Activated T-helper 1 cell treated with anti-CD3 and anti-CD28 coated beads, Interleukin-2, amount 50 U/mL, for 16 hours (primary cell): ENCODE measurements around the gene C20orf173.
"Not testable (repeated sequence)": the region's sequence is repeated elsewhere in the genome, so short reads cannot be mapped to it uniquely, and the experiment has no call there.

Experiments used
- DNase-seq, 2 donors: peaks; one replicate each; pipeline ENCODE4 v3.0.0-alpha.2; 2020; ENCODE audit warnings: low read depth in 1 of 2, low spot score in 1 of 2

C20orf173 gene, protein sequence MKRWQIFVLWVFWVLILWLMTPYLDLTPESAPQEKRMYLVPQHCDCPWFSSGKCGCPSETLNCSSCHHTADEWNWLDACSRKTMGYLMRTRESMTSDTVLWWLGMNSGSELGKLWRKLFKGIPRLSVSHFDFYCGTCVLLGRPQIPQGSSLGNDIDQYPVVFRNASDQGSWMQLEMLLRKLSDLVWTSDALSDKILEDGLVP

GRCh38 chr20:35529552-35529951, at the start of gene C20orf173:
C20orf173 (minus strand) TSS chr20:35529652; CDS start chr20:35529373, 279 bp downstream.
- no peak for DNase-seq

DNA sequence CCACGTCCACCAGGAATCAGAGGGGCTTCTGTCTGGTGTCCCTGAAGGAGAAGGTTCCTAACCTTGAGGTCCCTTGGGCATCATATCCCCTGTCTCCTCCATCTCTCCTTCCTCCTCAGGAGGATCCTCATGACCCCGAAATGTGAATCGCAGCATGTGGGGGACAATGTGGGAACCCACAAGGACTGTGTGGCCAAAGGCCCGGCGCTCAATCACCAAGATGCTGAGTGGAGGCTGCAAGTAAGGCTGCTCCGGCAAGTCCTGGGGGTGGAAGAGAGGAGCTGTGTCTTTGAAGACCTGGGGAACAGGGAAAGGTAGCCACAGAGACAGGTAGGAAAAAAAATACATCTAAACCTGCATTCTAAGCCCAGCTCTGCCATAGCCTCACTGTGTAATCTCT, 49.7 kb upstream of the C20orf173 start:
- no peak for DNase-seq

- DNase-seq, result no peak
These were observed 49.0 kb upstream of the C20orf173 start for GRCh38 chr20:35578469-35578868.

GRCh38 chr20:35576816-35577215, 47.4 kb upstream of the C20orf173 start:
- DNase-seq, result no peak

GRCh38 chr20:35575958-35576357, 46.5 kb upstream of the C20orf173 start:
- DNase-seq, result no peak

DNA sequence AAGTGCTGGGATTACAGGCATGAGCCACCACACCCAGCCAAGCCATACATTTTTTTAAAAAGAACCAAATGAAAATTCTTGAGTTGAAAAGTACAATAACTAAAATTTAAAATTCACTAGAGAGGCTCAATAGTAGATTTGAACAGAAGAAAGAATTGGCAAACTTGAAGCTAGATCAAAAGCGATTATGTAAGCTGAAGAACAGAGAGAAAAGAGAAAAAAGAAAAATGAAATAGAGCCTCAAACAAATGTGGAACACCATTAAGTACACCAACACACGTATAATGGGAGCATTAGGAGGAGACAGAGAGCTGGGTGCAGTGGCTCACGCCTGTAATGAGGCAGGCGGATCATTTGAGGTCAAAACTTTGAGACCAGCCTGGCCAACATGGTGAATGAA, 43.4 kb upstream of the C20orf173 start:
- DNase-seq, result no peak

GRCh38 chr20:35571555-35571954, 42.1 kb upstream of the C20orf173 start:
- DNase-seq, result no peak

DNA sequence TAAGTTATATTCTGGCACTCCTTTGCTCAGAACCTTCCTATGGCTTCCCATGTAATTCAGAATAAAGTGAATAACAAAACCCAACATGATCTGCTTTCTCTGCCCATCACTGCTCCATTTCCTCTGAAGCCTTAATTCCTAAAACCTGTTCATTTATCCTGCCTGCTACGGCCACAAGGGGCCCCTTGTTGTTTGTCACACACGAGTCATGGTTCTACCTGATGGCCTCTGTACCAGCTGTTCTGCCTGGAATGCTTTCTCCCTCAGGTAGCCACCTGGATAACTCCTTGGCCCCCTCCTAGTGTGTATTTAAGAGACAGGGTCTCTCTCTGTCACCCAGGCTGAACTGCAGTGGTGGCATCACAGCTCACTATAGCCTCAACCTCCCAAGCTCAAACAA, 39.2 kb upstream of the C20orf173 start:
- no peak for DNase-seq

DNA sequence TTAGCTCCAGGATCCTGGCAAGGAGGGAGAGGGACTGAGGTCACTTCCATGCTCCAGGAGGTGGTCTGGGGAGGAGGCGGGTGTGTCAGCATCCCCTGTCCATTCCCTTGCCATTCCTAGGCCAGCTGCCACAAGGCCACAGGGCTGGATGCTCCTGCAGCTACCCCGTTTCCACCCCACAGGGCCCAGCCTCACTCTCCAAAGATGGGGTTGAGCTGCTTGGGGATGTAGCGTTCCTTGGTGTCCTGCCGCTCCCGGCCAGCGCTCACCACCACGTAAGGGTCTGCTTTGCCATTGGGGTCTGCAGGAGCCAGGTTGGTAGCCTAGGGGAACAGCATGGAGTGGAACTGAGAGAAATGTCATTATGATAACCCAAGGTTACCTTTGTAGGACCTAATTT, 35.5 kb upstream of the C20orf173 start:
- DNase-seq, result no peak

- DNase-seq, result no peak
These were observed 34.4 kb upstream of the C20orf173 start for GRCh38 chr20:35563834-35564233.

- no peak for DNase-seq
These were observed 33.2 kb upstream of the C20orf173 start for GRCh38 chr20:35562541-35563110.

DNA sequence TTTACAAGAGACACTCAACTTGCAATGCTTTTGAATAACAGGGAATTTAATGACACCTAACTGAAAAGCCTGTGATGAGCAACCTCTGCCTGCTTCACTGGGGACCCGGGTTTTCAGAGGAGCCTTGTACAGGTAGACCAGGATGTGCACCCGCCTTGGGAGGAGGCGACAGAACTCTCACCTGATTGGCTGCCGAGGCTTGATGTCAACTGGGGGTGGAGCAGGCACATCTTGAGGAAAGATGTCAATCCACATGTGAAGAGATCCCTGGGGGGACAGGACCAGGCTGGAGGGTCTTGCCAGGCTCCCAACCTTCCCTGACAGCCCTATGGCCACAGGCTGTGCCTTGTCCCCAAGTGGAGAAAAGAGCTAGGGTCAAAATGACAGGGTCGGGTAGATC, 32.2 kb upstream of the C20orf173 start:
- DNase-seq, result no peak

GRCh38 chr20:35561268-35561667, 31.8 kb upstream of the C20orf173 start:
- DNase-seq, result no peak

GRCh38 chr20:35560541-35560940, 31.1 kb upstream of the C20orf173 start:
- DNase-seq, result no peak

GRCh38 chr20:35560105-35560511, 30.7 kb upstream of the C20orf173 start:
- DNase-seq, result no peak

- DNase-seq, result no peak
These were observed 29.7 kb upstream of the C20orf173 start for GRCh38 chr20:35559042-35559693.

DNA sequence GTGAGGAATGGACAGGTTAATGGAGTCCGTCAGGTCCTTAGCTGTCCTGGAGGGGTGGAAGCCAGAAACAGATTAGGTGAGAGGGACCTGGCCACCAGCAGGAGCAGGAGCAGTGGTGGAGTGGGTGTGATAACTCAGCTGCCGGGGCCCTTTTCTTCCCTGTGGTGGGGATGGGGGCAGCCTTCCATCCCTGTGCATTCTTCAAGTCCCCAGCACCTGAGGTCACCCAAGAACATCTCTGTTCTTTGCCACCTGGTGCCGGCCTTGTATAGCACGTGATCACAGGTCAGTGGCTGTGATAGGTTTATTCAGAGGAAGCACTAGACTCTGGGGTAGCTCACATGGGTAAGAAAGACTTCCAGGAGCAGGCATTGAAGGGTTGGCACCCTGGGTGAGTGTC, 29.0 kb upstream of the C20orf173 start:
- DNase-seq, result no peak

- no peak for DNase-seq
These were observed 27.4 kb upstream of the C20orf173 start for GRCh38 chr20:35556871-35557270.

DNA sequence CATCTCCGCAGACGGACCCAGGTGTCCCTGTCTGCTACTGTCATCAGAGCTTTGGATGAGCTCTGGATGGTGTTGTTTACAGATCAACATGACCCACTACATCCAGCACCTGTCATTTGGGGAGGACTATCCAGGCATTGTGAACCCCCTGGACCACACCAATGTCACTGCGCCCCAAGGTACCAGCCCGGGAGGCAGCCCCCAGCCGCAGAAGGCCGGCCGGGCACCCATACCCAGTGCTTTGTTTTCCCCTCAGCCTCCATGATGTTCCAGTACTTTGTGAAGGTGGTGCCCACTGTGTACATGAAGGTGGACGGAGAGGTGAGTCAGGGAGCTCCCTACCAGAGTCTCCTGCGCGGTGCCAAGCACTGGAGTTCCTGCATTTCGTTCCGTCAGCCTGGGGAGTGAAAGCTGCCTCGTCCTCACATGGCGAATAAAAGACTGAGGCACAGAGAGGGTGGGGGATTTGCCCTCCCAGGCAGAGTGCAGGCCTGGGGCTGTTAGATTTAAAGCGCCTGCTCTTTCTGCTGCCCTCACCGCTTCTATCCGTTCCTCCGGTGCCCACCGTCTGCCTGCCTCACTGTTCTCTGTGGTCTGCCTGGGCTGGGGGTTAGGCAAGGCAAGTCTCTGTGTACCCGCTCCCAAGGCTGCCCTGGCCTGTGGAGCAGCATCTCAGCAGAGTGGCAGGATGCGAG, 26.6 kb upstream of the C20orf173 start:
- no peak for DNase-seq

GRCh38 chr20:35555461-35555860, 26.0 kb upstream of the C20orf173 start:
- not testable (repeated sequence) for DNase-seq

GRCh38 chr20:35552914-35553313, 23.5 kb upstream of the C20orf173 start:
- DNase-seq, result no peak

DNA sequence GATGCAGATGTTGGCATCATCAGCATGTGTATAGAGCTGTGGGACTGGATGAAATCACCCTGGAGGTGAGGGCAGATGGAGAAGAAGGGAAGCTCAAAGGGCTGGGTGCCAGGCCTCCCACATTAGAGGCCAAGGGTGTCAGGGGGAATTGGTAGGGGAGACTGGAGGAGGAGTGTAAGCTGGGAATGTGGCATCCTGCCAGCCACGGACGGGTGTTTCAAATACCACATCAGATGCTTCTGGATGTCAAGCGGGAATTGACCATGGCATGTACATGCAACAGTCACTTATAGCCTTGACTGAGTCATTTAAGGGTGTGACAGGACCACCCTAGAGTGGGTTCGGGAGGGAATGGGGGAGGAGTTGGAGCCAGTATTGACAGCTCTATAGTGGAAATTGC, 22.1 kb upstream of the C20orf173 start:
- DNase-seq, result no peak
